NCI-H82 treated with DMSO at 0.1 percent for 48 hours (cell line): ENCODE data around the gene KCNH4.
"Not testable (repeated sequence)": the region's sequence is repeated elsewhere in the genome, so short reads cannot be mapped to it uniquely, and the experiment has no call there.

Experiments
- DNase-seq: peaks from one replicate; lab custom pipeline; 2025; ENCODE audit not compliant: unreplicated experiment; lab: John Stamatoyannopoulos, UW

KCNH4 gene

GRCh38 chr17:42179911-42180410 lies 981 bp downstream of the KCNH4 start:
- DNase-seq, result no peak

- no peak for DNase-seq
These were observed 1.6 kb downstream of the KCNH4 start for GRCh38 chr17:42179335-42179734.

GRCh38 chr17:42178817-42179216 lies 2.1 kb downstream of the KCNH4 start:
- no peak for DNase-seq

GRCh38 chr17:42177684-42178083 lies 3.3 kb downstream of the KCNH4 start:
- no peak for DNase-seq

- DNase-seq, result no peak
These were observed 6.7 kb downstream of the KCNH4 start for GRCh38 chr17:42174126-42174783.

GRCh38 chr17:42171831-42172230 lies 9.1 kb downstream of the KCNH4 start:
- DNase-seq, result no peak

GRCh38 chr17:42169351-42169750 lies 11.6 kb downstream of the KCNH4 start:
- DNase-seq, result no peak

GRCh38 chr17:42167807-42168206 lies 13.1 kb downstream of the KCNH4 start:
- no peak for DNase-seq

- no peak for DNase-seq
These were observed 14.7 kb downstream of the KCNH4 start for GRCh38 chr17:42166196-42166763.

GRCh38 chr17:42165751-42166150 lies 15.2 kb downstream of the KCNH4 start:
- no peak for DNase-seq

- DNase-seq, result no peak
These were observed 17.1 kb downstream of the KCNH4 start for GRCh38 chr17:42163696-42164407.

GRCh38 chr17:42163113-42163512 lies 17.8 kb downstream of the KCNH4 start:
- no peak for DNase-seq

- DNase-seq, result no peak
These were observed 20.4 kb downstream of the KCNH4 start for GRCh38 chr17:42160531-42160910.

GRCh38 chr17:42159796-42160530 lies 21.0 kb downstream of the KCNH4 start:
- no peak for DNase-seq

GRCh38 chr17:42155614-42156045 lies 25.3 kb downstream of the KCNH4 start:
- no peak for DNase-seq

- DNase-seq, result no peak
These were observed 26.8 kb downstream of the KCNH4 start for GRCh38 chr17:42153919-42154742.

GRCh38 chr17:42146911-42147607 lies 33.9 kb downstream of the KCNH4 start:
- no peak for DNase-seq

GRCh38 chr17:42143138-42143537 lies 37.8 kb downstream of the KCNH4 start:
- DNase-seq, result not testable (repeated sequence)

GRCh38 chr17:42142371-42142896 lies 38.5 kb downstream of the KCNH4 start:
- DNase-seq, result no peak

- no peak for DNase-seq
These were observed 39.6 kb downstream of the KCNH4 start for GRCh38 chr17:42141382-42141781.
